ENCODE results near the gene MYADM. TPM values are rescaled to one million over a fixed set of nuclear protein-coding genes. Genes with fewer than 3 reads are reported as not detected.

The MYADM gene
- polyA plus RNA-seq, 3 donors, result 162 to 310 (median 254) TPM

DNA sequence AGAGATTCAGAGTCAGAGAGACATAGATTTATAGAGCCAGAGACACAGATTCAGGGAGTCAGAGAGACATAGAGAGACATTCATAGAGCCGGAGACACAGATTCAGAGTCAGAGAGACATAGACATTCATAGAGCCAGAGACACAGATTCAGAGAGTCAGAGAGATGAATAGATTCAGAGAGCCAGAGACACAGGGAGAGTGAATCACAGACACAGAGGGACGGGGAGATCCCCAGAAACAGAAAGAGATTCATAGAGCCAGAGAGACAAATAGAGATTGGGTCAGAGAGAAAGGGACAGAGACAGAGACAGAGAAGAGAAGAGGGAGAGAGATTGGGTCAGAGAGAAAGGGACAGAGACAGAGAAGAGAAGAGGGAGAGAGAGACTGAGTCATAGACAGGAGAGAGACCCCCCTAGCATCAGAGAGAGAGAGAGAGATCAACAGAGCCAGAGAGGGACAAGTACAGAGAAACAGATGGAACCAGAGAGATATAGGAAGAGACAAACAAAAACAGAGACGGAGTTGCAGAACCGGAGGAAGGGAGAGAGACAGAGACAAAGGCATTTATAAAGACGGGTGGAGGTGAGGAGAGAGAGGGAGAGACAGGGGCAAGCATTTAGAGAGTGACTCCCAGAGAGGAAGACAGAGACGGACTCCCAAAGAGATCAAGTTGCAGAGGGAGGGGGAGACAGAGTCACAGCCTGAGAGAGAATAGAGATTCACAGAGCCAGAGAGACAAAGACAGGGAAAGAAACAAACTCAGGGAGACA lies 13.2 kb downstream of the MYADM start:
- peak overlapping the region; percentile 72 for H3K4me2 ChIP-seq (replicated peaks; ENCODE audit: extremely low read depth, low read length, poor library complexity, severe bottlenecking)
- intact Hi-C loops (cut with micrococcal nuclease), result loop anchor here (5.0 kb wide), 2 partner anchors 34 to 39 kb away; no protein-coding TSS in a partner anchor
- no peak overlapping the region for H3K4me3 Mint-ChIP-seq
- H3K9me3 ChIP-seq (replicated peaks in 1 of 2; ENCODE audit: control insufficient read depth in 1 of 2, insufficient read depth in 1 of 2, low read length in 2 of 2), result peaks cover 3 to 12% of the 10 kb centered on the region in 2 donors
- no peak overlapping the region for H3K27ac ChIP-seq (ENCODE audit: low read depth in 1 of 2, low read length in 2 of 2)
- peak in 2 of 3 donors; percentile 24 to 50 for DNase-seq
- peaks cover 17% of the 10 kb centered on the region for H4K20me1 ChIP-seq (ENCODE audit: insufficient read depth, low read length)
- H3K27me3 ChIP-seq (ENCODE audit: control insufficient read depth in 2 of 2, insufficient read depth in 2 of 2, low read length in 2 of 2), result peaks cover 37 to 54% of the 10 kb centered on the region in 2 donors
- H3K4me3 ChIP-seq (replicated peaks in 1 of 3; ENCODE audit: low read depth in 2 of 3, low read length in 3 of 3), result peak overlapping the region in 1 of 3 experiments; percentile 63
- WGBS (ENCODE audit: insufficient coverage), result 17% methylated on average over 5 of the region's 6 CpGs
- peaks cover 32% of the 10 kb centered on the region for H3K4me1 Mint-ChIP-seq
- TF ChIP-seq, protein P1, sequence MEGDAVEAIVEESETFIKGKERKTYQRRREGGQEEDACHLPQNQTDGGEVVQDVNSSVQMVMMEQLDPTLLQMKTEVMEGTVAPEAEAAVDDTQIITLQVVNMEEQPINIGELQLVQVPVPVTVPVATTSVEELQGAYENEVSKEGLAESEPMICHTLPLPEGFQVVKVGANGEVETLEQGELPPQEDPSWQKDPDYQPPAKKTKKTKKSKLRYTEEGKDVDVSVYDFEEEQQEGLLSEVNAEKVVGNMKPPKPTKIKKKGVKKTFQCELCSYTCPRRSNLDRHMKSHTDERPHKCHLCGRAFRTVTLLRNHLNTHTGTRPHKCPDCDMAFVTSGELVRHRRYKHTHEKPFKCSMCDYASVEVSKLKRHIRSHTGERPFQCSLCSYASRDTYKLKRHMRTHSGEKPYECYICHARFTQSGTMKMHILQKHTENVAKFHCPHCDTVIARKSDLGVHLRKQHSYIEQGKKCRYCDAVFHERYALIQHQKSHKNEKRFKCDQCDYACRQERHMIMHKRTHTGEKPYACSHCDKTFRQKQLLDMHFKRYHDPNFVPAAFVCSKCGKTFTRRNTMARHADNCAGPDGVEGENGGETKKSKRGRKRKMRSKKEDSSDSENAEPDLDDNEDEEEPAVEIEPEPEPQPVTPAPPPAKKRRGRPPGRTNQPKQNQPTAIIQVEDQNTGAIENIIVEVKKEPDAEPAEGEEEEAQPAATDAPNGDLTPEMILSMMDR (IDR thresholded peaks at IDR 0.05), result no peak
- peaks cover 9 to 13% of the 10 kb centered on the region in 2 donors for H3K36me3 Mint-ChIP-seq
- peaks cover 0 to 11% (median 7%) of the 10 kb centered on the region in 7 donors for H3K9me3 Mint-ChIP-seq
- H3K4me1 ChIP-seq (ENCODE audit: control insufficient read depth in 1 of 2, insufficient read depth in 2 of 2, low read length in 2 of 2), result peaks cover 39 to 55% of the 10 kb centered on the region in 2 donors
- H3K36me3 ChIP-seq (replicated peaks in 1 of 2; ENCODE audit: control insufficient read depth in 1 of 2, insufficient read depth in 2 of 2, low read length in 2 of 2), result peaks cover 0 to under 1% of the 10 kb centered on the region in 2 donors
- H3K9ac ChIP-seq (ENCODE audit: insufficient read depth, low read length, poor library complexity, severe bottlenecking), result no peak overlapping the region
- H3K27ac Mint-ChIP-seq, result no peak overlapping the region
- peaks cover under 1% of the 10 kb centered on the region for H3K79me2 ChIP-seq (ENCODE audit: insufficient read depth, low read length)
- H3K27me3 Mint-ChIP-seq (ENCODE audit: low read depth in 3 of 3), result peaks cover 8 to 43% (median 39%) of the 10 kb centered on the region in 3 donors
- H2AFZ ChIP-seq (ENCODE audit: insufficient read depth, low read depth, low read length, poor library complexity, severe bottlenecking), result no peak overlapping the region

DNA sequence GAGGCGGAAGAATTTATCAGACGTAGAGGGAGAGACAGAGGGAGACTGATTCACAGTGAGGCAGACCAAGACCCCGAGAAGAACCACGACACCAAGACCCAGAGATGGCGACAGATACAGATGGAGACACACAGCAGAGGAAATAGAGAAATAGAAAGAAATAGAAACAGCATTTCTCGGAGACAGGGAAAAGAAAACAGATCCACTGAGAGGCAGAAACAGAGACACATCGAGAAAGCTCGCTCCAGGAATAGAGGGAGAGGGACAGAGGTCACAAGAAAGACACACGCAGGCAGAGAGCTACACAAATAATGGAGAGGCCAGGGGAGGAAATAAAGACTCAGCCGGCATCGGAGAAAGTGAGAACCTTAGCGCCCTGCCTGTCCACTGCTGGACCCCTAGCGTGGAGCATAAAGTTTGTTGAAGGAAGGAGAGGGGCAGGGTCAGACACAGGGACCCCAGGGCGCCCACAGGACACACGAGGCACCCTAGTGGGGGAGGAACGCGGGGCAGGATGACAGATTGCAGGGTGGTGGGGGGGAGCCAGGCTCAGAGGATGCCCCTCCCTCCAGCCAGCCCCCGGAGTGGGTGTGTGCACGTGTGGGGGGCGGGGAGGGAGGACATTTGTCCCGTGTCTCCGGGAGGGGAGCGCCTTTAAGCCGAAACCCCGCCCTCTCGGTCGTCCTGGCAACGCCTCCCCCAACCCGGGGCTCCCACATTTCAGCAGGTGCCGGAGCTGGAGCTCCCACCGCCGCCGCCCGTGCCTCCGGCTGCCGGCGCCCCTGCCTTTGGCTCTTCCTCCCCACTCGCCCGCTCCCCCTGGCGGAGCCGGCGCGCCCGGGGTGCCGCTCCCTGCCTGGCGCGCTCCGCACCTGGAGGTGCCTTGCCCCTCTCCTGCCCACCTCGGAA lies 14.1 kb downstream of the MYADM start, which contains the start of gene PRKCG:
TSS of gene PRKCG (plus strand) at position 716 of the 909 bp plus-strand sequence. CDS start 298 bp downstream, outside the sequence.
- H3K4me3 Mint-ChIP-seq, result peak within 1 kb of the TSS; percentile 56 to 85
- H3K27ac Mint-ChIP-seq, result peak within 1 kb of the TSS in 2 of 7 donors; percentile 8 to 59
- H3K4me2 ChIP-seq (replicated peaks; ENCODE audit: extremely low read depth, low read length, poor library complexity, severe bottlenecking), result peak within 1 kb of the TSS; percentile 72
- no peaks in the 10 kb centered on the region for H3K79me2 ChIP-seq (ENCODE audit: insufficient read depth, low read length)
- peaks cover 3 to 12% of the 10 kb centered on the region in 2 donors for H3K9me3 ChIP-seq (replicated peaks in 1 of 2; ENCODE audit: control insufficient read depth in 1 of 2, insufficient read depth in 1 of 2, low read length in 2 of 2)
- peak within 1 kb of the TSS; percentile 1 to 63 (median 21) for H3K4me3 ChIP-seq (replicated peaks in 1 of 3; ENCODE audit: low read depth in 2 of 3, low read length in 3 of 3)
- H3K36me3 ChIP-seq (replicated peaks in 1 of 2; ENCODE audit: control insufficient read depth in 1 of 2, insufficient read depth in 2 of 2, low read length in 2 of 2), result no peaks in the 10 kb centered on the region
- H4K20me1 ChIP-seq (ENCODE audit: insufficient read depth, low read length), result peaks cover 8% of the 10 kb centered on the region
- no peak within 1 kb of the TSS for H3K27ac ChIP-seq (ENCODE audit: low read depth in 1 of 2, low read length in 2 of 2)
- peaks cover 6 to 8% of the 10 kb centered on the region in 2 donors for H3K36me3 Mint-ChIP-seq
- peak in 2 of 3 donors; percentile 54 to 59 for DNase-seq
- peaks cover 25% of the 10 kb centered on the region for H3K4me1 Mint-ChIP-seq
- peaks cover 35 to 48% of the 10 kb centered on the region in 2 donors for H3K4me1 ChIP-seq (ENCODE audit: control insufficient read depth in 1 of 2, insufficient read depth in 2 of 2, low read length in 2 of 2)
- H2AFZ ChIP-seq (ENCODE audit: insufficient read depth, low read depth, low read length, poor library complexity, severe bottlenecking), result no peak within 1 kb of the TSS
- 4% methylated on average over 36 of the region's 49 CpGs for WGBS (ENCODE audit: insufficient coverage)
- H3K27me3 Mint-ChIP-seq (ENCODE audit: low read depth in 3 of 3), result peaks cover 17 to 52% (median 41%) of the 10 kb centered on the region in 3 donors
- intact Hi-C loops (cut with micrococcal nuclease), result loop anchor here (5.0 kb wide), 2 partner anchors 34 to 39 kb away; no protein-coding TSS in a partner anchor
- peaks cover 0 to 11% (median 7%) of the 10 kb centered on the region in 7 donors for H3K9me3 Mint-ChIP-seq
- TF ChIP-seq, protein P1 (IDR thresholded peaks at IDR 0.05), result peak; percentile 84
- H3K27me3 ChIP-seq (ENCODE audit: control insufficient read depth in 2 of 2, insufficient read depth in 2 of 2, low read length in 2 of 2), result peaks cover 37 to 61% of the 10 kb centered on the region in 2 donors
- H3K9ac ChIP-seq (ENCODE audit: insufficient read depth, low read length, poor library complexity, severe bottlenecking), result no peak within 1 kb of the TSS
